MM.1S (cell line): ENCODE measurements around the gene PLEKHA5.

ENCODE experiments used
- EZH2 ChIP-seq: fragments of 300-600 bp; sonication (generic); optimal IDR thresholded peaks from 2 replicates; pipeline ENCODE3; 2017; ENCODE audit warnings: low read depth, mild to moderate bottlenecking, antibody characterized with exemption, low read length, mixed read lengths
- TF ChIP-seq, protein P1 (sequence below): fragments of 300-600 bp; sonication (generic); IDR thresholded peaks from 2 replicates; pipeline ENCODE4 v1.5.1; 2016; ENCODE audit warnings: antibody characterized with exemption, low read length, mixed read lengths

DNA sequence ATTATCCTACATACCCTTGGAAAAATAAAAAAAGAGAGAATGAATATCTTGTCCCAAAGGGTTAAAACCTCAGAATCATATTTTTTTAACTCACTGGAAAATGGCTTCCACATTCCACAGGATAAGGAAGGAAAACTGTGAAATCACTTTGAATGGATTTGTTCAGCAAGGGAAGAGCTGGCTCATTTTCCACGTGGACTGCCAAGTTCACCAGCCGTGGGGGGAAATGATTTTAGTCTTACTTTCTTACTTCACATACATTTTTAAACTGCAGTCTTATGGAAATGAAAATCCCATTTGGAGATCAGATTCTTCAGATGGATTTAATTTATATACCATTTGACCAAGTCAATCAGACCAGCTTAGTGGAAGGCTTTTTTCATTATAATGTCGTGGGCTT is 279.8 kb downstream of the PLEKHA5 start:
- TF ChIP-seq, protein P1, sequence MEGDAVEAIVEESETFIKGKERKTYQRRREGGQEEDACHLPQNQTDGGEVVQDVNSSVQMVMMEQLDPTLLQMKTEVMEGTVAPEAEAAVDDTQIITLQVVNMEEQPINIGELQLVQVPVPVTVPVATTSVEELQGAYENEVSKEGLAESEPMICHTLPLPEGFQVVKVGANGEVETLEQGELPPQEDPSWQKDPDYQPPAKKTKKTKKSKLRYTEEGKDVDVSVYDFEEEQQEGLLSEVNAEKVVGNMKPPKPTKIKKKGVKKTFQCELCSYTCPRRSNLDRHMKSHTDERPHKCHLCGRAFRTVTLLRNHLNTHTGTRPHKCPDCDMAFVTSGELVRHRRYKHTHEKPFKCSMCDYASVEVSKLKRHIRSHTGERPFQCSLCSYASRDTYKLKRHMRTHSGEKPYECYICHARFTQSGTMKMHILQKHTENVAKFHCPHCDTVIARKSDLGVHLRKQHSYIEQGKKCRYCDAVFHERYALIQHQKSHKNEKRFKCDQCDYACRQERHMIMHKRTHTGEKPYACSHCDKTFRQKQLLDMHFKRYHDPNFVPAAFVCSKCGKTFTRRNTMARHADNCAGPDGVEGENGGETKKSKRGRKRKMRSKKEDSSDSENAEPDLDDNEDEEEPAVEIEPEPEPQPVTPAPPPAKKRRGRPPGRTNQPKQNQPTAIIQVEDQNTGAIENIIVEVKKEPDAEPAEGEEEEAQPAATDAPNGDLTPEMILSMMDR = no peak
- TF ChIP-seq EZH2 = no peak
